Limb (tissue), 2 donors: Measurements from ENCODE around the gene CCDC78.
"Not testable (repeated sequence)": the region's sequence is repeated elsewhere in the genome, so short reads cannot be mapped to it uniquely, and the experiment has no call there.

Source experiments
- DNase-seq, 2 donors: peaks; one replicate each; pipeline ENCODE4 v3.0.0-alpha.2; 2016; ENCODE audit errors: extremely low spot score in 2 of 2

CCDC78 gene

DNA sequence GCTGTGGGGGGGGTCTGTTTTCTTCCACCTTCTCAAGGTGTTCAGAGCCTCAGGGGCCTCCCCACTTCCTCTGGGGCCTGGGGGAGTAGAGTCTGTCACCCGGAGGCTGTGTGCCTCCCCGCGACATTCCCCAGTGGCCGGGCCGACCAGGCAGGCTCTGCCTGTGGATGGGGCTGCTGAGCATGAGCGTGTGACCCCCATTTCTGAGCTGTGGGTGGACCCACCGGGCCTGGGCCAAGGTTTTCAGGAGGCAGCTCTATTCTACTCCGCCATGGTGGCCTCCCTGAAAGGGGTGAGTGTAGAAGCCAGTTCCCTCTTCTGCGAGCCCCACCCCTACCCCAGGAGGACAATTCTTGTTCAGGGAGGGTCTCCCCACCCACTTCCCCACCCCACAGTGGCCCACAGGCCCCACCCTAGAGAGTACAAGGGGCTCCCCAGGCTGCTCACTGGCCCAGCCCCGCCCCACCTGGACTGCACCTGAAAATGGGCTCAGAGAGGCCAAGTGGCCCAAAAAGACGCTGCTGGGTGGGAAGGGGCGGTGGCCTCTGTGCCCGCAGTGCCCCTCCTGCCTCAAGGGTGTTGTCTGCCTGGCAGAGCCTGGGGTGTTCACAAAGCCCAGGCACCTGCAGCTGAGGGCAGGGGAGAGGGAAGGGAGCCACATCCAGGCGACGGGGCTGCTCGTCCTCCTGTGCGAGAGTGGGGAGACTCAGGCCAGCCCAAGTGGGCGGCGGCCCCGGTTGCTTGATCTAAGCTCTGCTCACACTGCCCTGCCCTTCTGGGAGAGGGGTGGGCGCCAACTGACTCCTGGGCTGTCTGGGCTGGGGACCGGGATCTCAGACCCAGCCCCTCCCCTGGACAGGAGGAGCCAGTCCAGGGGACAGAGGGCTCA lies 35.6 kb upstream of the CCDC78 start:
- DNase-seq = peak in 1 of 2 donors; percentile 23

DNA sequence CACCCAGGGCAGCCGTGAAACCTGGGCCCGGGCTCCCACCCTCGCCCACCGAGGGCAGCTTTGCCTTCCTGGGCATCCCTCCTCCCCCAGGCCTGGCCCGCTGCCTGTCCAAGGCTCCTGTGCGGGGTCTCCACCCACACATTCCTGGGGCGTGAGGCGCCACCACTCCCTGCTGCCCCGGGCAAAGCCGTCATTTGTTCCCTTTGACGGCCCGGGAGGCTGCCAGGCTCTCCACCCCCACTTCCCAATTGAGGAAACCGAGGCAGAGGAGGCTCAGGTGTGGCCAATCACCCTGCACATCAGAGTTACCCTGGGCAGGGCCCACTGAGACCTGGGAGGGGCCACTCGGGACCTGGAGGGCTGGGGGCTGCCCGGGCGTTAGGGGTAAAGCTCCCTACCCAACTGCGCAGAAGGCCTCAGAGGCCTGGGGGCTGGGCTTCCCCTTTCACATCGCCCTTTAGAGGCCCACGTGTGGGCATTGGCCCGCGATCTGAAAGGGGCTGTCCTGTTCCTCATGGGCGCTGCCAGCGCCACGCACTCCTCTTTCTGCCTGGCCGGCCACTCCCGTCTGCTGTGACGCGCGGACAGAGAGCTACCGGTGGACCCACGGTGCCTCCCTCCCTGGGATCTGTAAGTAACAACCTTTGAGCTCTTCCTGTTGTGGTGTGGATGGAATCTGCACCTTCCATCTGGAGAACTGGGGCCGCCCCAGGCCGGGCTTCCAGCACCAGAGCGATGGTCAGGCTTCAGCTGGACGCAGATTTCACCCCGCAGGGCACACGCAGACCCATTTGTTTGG lies 34.5 kb upstream of the CCDC78 start, which contains the start of gene MSLN:
Gene MSLN, plus strand, starts transcription at position 190 of the 799 bp plus-strand sequence. CDS start 1,947 bp downstream, outside the sequence.
- no peak for DNase-seq

DNA sequence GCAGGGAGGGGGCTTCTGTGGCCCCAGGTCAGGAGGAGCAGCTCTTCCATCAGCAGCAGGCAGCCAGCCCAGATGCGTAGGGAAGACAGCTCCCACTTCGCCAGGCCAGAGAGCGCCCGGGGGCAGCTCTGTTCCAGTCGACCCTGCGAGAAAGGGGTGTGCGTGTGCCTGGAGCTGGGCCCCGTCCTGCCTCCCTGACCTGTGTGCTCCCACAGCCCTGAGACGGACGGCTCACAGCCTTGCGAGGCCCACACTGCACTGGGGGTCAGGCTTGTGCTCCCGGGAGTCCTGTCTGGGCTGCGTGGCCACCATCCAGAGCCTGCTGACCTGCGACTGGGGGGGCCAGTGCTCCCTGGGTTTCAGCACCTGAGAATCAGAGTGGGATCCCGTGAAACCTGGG lies 33.8 kb upstream of the CCDC78 start:
- DNase-seq = no peak

DNA sequence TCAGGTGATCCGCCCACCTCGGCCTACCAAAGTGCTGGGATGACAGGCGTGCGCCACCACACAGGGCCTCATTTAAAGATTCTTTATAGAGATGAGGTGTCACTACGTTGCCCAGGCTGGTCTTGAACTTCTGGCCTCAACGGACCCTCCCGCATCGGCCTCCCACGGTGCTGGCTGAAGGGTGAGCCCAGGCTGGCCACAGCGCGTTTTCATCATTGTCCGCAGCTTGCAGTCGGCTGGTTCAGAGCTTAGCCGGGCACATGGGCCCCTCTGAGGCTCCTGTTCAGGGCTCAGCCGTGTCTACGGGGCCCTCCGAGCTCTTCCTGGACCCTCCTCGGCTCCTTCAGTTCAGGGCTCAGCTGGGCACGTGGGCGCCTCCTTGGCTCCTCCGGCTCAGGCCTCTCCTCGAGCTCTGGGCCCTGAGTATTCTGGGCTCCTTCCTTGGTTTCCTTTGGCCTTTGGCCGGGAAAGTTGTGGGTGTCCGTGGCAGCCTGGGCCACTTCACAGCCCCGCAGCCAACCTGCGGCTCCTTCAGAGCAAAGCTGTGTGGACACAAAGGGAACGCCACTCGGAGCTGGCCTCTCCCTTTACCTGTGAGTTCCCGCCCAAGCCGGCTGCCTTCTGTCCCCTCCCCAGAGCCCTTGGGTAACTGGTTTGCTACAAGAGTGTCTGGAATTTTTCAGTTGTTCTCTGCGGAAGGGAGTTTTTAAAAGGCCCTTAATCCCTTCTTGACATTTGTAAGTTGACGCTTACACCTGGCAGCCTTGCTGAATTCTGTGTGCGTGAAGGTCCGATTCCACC lies 33.1 kb upstream of the CCDC78 start:
- no peak for DNase-seq

DNA sequence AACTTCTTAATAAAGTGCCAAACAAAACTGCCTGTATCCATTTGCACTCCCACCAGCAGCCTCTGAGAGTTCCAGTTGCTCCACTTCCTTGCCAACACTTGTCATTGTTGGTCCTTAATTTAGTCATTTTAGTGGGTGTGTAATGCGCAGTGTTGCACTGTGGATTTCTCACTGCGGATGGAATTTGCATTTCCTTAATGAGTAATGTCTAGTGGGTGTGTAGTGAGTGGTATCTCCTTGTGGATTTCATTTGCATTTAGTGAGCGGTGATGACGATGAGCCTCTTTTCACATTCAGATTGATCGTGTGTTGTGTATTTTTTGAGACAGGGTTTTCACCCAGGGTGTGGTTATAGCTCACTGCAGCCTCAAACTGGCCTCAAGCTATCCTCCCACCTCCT lies 30.2 kb upstream of the CCDC78 start:
- no peak for DNase-seq

DNA sequence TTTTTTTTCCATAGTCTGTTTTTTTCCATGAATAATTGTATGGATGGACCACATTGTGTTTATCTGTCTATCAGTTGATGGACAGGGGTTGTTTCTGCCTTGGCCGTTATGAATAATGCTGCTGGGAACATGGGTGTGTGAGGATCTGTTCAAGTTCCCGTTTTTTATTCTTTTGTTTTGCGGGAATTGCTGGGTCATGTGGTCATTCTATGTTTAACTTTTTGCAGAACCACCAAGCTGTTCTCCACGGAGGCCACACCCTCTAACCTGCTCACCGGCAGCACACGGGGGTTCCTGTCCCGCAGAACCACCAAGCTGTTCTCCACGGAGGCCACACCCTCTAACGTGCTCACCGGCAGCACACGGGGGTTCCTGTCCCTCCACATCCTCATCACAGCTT lies 28.4 kb upstream of the CCDC78 start:
- no peak for DNase-seq

DNA sequence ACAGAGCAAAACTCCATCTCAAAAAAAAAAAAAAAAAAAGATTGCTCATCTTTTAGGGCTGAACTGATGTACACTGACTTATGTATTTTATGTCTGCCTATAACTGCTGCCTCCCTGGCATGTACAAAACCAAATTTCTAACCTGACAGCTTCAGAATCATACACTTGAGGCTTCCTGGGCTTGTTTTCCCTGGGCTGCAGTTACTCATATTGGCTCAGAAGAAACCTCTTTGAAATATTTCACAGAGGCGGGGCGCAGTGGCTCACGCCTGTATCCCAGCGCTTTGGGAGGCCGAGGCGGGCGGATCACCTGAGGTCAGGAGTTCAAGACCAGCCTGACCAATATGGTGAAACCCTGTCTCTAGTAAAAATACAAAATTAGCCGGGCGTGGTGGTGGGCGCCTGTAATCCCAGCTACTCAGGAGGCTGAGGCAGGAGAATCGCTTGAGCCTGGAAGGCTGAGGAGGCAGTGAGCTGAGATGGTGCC lies 27.9 kb upstream of the CCDC78 start:
- not testable (repeated sequence) for DNase-seq

DNA sequence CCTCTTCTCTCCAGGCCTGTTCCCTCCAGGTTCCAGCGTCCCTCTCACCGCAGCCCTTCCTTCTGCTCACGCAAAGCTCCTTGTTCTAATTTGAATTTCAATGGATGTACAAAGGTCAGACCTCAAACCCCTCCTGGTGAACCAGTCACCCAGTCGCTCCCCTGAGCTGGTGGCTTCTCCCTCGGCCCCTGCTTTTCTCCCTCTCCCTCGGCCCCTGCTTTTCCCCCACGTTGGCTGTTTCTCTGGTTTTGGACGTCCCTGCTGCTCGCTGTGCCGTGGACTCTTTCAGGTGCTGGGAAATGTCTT lies 25.7 kb upstream of the CCDC78 start:
- no peak for DNase-seq

DNA sequence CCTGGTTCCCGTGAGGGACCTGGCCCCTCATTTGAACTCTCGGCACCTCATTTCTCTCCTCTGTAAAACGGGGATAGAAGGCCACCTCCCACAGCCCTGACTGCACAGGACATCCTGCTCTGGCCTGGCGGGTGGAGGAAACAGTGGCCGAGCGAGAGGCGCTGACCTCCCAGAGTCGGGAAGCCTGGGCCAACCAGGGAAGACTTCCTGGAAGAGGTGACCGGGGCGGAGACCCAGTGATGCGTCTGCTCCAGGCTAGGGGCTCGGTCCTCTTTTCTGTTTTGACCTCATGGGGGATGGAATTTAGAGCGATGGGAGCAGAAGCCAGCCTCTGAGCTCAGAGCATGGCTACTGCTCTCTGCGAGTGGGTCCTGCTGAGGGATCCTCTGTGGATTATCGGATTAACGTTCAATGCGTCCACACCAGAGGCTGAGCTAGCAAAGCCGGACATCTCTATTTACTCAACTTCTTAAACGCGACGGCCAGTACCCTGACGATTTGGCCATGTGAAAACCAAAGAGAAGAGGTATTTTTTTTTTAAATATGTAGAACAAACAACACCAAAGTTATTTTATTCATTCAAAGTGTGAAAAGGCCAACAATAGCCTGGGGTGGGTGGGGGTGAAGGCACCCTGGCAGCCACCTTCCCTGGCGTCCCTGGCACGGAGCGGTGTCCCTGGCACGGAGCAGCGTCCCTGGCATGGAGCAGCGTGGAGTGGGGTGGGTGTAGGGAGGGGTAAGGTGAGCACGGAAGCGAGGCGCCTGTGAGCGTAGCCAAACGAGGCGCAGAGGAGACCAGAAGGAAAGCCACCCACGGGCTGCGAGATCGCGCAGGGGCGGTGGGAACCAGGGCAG lies 25.1 kb upstream of the CCDC78 start:
- DNase-seq = no peak

DNA sequence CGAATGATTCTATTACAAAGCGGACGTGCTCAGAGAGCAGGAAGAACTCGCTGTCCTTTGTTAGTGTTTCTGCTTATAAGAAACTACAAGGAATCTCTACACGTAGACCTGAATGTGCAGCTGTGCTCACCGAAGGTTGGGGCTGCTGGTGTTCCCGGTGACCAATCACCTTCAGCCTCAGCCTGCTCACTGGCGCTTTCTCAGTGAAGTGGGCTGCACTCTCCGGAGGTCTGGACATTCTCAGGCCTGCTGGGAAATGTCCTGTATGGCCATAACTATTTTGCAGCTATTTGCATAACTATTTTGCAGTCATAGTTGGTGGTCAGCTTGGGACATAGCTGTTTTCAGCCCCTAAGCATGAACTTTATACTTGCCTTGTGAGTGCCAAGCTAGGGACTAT lies 24.2 kb upstream of the CCDC78 start:
- DNase-seq = no peak

DNA sequence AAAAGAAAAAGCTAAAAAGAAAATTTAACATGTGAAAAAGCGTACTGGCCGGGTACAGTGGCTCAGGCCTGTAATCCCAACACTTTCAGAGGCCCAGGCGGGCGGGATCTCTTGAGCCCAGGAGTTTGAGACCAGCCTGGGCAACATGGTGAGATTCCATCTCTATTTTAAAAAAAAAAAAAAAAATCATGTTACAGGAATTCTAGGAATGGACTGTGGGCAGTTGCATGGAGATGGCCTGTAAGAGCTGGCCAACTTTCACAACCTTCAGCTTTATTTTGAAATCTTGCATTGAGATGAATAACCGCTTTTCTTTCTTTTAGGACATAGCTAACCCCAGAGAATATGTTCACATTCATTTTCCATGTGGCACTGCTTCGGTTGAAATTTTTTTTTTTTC lies 22.8 kb upstream of the CCDC78 start:
- no peak for DNase-seq

DNA sequence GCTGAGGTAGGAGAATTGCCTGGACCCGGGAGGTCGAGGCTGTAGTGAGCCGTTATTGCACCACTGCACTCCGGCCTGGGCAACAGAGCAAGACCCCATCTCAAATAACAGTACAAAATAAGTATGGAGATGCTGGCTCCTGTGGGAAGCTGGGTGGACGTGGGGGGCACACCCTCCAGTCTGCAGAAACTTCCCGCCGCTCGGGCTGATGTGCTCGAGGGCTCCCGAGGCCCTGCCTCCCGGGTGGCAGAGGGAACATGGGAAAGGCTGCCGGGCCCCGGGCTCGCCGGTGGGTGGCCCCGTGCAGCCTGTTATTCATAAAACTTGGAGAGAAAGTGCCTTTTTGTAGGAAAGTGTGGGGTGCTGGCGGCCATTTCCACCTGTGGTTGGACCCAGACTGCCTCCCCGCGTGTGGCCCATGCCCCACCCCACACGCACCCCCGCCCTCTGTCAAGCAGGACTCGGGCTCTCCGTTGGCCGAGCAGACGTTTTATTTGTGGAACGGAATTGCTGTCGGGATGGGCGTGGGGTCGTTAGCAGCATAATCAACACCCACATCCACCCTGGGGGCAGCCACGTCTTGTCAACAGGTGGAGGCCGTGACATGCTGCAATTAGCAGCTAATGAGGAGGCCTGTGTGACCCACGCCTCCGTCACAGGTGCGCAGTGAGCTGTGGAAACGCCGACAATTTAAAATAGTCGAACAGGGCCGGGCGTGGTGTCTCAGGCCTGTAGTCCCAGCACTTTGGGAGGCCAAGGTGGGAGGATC lies 21.9 kb upstream of the CCDC78 start:
- no peak for DNase-seq

DNA sequence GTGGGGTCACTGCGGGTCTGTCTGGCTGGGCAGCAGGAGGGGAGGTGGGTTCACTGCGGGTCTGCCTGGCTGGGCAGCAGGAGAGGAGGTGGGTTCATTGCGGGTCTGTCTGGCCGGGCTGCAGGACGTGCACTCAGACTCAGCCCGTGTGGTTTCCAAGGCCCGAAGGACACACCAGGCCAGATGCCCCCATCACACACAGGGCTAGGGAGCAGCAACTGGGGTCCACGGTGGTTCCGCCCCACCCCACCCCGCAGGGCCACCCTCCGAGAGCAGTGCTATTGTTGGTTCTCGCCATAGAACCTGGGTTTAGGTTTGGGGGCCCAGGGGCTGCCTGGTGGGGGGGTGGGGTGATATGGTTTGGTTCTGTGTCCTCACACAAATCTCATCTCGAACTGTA lies 20.4 kb upstream of the CCDC78 start:
- no peak for DNase-seq

DNA sequence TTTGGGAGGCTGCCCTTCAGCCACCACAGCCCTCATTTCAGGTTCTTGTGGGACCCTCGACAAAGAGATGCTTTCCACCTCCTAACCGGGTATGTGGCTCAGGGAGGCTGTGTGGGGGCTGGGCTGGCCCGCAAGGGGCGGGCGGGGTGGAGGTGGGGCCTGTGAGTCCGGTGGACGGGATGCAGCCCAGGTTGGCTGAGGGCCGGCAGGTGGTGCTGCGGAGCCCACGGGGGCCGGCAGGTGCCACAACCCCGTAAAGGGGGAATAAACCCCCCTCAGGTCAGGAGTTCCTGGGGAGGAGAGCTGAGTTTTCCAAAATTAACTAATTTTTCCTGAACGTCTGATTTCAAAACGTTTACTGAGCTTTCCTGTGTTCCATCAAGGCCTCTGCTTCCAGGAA lies 19.5 kb upstream of the CCDC78 start:
- DNase-seq = no peak

DNA sequence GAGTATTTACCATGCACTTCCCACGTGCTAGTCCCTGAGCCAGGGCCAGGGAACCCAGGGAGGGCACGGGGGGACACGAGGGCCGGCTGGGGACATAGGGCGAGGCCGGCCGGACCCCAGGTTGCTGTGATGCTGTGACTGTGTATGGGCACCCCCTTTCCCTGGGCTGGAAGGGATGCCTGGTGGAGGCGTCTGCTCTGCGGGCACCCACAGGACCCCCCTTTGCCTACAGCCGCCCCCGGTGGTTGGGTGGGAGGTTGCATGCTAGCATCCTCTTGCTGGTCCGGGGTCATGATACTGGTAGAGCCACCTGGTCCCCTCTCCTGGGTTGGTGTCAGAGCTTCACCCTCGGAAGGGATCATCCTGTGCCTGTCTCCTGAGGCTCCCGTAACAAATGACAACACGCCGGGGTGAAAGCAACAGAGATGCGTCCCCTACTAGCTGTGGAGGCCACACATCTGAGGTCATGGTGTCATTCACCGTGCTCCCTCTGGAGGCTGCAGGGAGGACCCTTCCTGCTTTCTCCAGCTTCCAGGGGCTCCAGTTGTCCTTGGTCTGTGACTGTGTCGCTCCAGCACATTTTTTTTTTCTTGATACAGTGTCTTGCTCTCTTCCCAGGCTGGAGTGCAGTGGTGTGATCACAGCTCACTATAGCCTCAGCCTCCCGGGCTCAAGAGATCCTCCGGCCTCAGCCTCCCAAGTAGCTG lies 17.7 kb upstream of the CCDC78 start:
- DNase-seq = no peak

DNA sequence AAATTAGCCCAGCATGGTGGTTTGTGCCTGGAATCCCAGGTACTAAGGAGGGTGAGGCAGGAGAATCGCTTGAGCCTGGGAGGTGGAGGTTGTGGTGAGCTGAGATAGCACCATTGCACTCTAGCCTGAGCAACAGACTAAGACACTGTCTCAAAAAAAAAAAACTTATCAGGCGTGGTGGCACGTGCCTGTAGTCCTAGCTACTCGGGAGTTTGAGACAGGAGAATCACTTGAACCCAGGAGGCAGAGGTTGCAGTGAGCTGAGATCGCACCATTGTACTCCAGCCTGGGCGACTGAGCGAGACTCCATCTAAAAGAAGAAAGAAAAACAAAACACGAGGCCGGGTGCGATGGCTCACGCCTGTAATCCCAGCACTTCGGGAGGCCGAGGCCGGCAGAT lies 16.7 kb upstream of the CCDC78 start:
- not testable (repeated sequence) for DNase-seq

DNA sequence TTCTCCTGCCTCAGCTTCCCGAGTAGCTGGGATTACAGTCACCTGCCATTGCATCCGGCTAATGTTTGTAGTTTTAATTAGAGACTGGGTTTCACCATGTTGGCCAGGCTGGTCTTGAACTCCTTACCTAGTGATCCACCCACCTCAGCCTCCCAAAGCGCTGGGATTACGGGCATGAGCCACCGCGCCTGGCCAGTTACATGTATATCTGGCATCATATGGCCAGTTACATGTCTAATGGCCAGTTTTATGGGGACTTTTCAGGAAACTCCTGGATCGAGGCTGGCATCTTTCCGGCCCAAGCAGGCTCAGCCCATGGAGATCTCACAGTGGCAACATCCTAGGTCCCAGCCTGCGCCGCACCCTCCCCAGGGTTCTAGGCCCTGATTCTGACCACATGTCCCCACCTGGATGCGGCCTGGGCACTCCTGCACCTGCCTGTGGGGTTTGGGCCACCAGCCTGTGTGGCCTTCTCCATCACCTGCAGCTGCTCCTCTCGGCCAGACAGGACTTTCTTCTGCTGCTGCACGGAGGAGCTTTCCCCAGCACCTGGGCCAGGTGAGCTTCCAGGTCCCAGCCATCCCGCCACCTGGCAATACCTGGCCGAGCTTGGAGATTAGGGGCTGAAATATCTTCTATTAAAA lies 15.9 kb upstream of the CCDC78 start:
- DNase-seq = no peak

DNA sequence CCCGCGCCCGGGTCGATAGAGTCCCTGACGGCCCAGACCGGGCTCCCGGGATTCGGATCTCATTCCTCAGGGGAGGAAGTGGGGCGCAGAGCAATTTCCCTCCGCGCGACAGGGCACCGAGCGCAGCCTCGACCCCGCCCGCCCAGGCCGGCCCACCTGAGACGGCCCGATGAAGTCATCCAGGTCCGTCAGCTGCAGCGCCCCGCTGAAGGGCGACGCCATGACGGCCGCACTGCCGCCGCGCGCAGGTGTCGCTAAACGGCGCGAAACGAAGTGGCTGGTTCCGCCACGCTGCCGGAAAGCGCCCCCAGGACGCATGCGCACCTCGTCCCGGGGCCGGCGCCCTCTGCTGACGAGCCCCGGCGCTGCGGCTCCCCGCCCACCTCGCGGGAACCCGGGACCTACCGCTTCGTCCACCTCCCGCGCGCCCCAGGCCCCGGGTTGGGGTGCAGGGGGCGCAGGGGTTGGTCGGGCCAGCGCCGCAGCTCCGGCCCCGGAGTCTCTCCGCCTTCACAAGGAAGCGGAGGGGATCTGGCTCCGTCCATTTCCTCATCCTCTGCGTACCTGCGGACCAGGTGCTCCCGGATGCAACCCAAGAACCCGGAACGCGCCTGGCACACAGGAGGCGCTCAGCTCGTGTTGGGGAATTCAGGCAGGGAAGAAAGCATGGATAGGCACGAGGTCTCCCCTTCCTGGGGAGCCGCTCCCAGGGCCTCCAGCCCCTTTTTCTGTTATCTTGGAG lies 14.7 kb upstream of the CCDC78 start, which contains the start of gene CIAO3:
Gene CIAO3, minus strand, starts transcription at position 234 of the 742 bp plus-strand sequence. Its CDS starts 12 bp downstream, at position 222.
- DNase-seq = peak; percentile 79 to 94
